Smooth muscle cell of the coronary artery (primary cell): Measurements from ENCODE around the gene MNAT1. TPM values are rescaled to one million over a fixed set of nuclear protein-coding genes. Genes with fewer than 3 reads are reported as not detected.

ENCODE experiments used
- total RNA-seq: library from RNA; depleted of rRNA; stranded (reverse); fragments of >200 nt; gene quantifications from 2 replicates; pipeline ENCODE4 v1.2.3, GENCODE V29; 2014; ENCODE audit warnings: low replicate concordance

The MNAT1 gene
- 11.9 and 38.7 TPM in 2 replicates for total RNA-seq

GRCh38 chr14:60734465-60735242 lies at the start of gene MNAT1:
MNAT1 (plus strand) TSS chr14:60734761; CDS start chr14:60734863, 102 bp downstream.

GRCh38 chr14:60723907-60724618 lies 10.5 kb upstream of the MNAT1 start, which contains the start of gene SIX4:
SIX4 (minus strand) TSS chr14:60724351; CDS start chr14:60724074, 277 bp downstream.

DNA sequence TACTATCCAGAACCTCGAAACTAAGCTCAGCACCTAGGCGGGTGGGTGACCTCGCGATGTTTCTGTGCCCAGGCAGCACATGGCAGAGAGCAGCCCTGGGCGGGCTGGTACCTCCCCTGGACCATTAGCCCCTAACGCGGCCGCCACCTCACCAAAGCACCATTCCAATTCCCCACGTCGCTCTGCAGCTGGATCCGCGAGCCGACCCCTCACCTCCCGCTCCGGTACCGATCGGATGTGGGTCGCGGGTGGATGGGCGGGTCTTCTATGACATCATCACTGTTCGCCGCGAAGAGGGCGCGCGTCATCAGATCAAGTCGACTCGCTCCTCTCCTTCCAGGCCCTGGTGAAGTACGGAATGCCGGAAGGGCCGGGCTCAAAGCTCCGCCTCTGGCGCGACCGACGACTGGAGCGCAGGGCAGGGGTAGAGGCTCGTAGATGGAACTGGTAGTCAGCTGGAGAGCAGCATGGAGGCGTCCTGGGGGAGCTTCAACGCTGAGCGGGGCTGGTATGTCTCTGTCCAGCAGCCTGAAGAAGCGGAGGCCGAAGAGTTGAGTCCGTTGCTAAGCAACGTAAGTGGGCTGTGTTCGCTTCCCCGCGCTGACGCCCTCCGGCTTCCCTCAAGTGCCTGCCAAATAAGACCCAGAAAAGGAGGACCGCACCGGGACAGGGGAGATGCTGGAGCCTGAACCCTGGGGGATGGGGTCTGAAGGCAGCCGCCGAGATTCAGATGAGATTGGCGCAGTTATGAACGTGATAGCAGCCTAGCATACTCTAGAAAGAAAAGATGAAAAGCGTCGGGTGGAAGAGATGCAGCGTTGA lies 246.5 kb downstream of the MNAT1 start, which contains the start of the genes SLC38A6 and TRMT5:
SLC38A6 (plus strand) TSS at position 435 of the 822 bp plus-strand sequence; CDS start at position 468, 33 bp downstream.
TRMT5 (minus strand) TSS at position 269 of the 822 bp plus-strand sequence; CDS start at position 163, 106 bp downstream.

Other genes starting within 250 kb of the MNAT1 start
- not detected in 2 replicates for gene C14orf39, start 248.7 kb upstream of the MNAT1 start, total RNA-seq
- not detected in 2 replicates for gene SIX6, start 225.6 kb upstream of the MNAT1 start, total RNA-seq
- 0.45 and 1.1 TPM in 2 replicates for gene SIX1, start 85.3 kb upstream of the MNAT1 start, total RNA-seq
- gene SIX4, start 10.4 kb upstream of the MNAT1 start, total RNA-seq = 4.2 and 6.5 TPM in 2 replicates
- 9.0 and 10.9 TPM in 2 replicates for gene TRMT5, start 246.3 kb downstream of the MNAT1 start, total RNA-seq
- 17.8 and 100 TPM in 2 replicates for gene SLC38A6, start 246.5 kb downstream of the MNAT1 start, total RNA-seq